AG10803 (cell line): ENCODE data around the gene SASH1.

Source experiments
- DNase-seq: peaks from one replicate; pipeline ENCODE4 v3.0.0; 2010; ENCODE audit warnings: low read depth
- H3K4me3 ChIP-seq: 2 replicates; pipeline ENCODE4 v1.5.1; 2011; ENCODE audit warnings: mild to moderate bottlenecking, low read length, control low read depth
- TF ChIP-seq, protein P1 (sequence below): conservative IDR thresholded peaks from 2 replicates; pipeline ENCODE4 v1.5.1; 2011; ENCODE audit warnings: mild to moderate bottlenecking, low read length, control low read depth, inconsistent platforms

Gene SASH1

DNA sequence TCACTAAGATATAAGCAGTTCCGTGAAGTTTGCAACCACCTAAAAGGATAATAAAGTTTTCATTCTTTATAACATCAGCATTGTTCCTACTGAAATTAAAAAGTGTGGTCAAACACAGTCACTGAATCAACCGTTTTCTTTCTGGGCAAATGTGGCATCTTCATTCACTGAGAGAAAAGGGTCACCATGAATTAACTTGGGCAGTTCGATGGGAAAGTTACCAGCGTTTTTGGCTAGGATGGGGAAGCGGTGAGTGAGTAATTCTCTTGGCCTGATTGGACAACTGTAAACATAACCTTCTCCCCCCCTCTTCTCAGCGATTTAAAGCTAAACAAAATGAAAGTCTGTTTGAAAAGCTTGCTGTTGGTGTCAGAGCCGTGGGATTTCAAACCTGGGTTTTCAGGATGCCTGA lies 181.8 kb downstream of the SASH1 start:
- peak overlapping the region; percentile 39 for H3K4me3 ChIP-seq
- peak; percentile 86 for DNase-seq
- TF ChIP-seq, protein P1, sequence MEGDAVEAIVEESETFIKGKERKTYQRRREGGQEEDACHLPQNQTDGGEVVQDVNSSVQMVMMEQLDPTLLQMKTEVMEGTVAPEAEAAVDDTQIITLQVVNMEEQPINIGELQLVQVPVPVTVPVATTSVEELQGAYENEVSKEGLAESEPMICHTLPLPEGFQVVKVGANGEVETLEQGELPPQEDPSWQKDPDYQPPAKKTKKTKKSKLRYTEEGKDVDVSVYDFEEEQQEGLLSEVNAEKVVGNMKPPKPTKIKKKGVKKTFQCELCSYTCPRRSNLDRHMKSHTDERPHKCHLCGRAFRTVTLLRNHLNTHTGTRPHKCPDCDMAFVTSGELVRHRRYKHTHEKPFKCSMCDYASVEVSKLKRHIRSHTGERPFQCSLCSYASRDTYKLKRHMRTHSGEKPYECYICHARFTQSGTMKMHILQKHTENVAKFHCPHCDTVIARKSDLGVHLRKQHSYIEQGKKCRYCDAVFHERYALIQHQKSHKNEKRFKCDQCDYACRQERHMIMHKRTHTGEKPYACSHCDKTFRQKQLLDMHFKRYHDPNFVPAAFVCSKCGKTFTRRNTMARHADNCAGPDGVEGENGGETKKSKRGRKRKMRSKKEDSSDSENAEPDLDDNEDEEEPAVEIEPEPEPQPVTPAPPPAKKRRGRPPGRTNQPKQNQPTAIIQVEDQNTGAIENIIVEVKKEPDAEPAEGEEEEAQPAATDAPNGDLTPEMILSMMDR: no peak

DNA sequence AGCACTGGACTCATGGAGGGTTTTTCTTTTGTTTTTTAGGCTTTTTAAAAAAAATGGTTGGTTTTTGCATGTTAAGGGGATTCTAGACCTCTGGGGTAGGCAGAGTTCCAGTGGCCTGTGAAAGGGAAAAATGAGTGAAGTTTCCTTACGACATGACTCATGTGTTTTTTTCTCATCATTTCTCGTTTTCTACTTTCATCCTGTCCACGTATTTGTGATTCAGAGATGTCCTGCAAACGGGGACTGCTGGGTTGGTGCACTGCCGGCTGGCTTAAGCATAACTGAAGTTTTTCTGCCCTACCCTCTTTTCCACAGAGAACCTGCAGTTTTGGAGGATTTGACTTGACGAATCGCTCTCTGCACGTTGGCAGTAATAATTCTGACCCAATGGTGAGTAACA lies 182.3 kb downstream of the SASH1 start:
- DNase-seq: peak; percentile 86
- peak overlapping the region; percentile 39 for H3K4me3 ChIP-seq
- TF ChIP-seq, protein P1: no peak

DNA sequence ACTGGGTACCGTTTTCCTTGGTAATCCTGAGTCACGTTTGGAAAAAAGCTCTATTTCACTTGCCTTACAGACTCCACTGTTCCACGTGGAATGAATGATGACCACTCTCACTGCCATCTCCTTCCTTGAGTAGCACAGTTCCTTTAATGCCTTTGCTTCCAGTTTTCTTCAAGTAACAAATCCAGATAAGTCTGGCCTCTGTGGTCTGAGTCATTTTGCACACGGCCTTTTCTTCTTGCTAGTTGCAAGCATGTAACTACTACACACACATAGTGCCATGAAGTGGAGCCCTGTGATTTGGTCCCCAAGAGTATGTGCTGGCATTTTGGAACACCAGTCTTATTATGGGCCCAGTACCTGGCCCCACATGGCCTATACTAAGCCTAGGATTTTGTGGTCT lies 182.8 kb downstream of the SASH1 start:
- DNase-seq: peak; percentile 84
- no peak overlapping the region; the same call in 1 of the 2 replicates for H3K4me3 ChIP-seq
- TF ChIP-seq, protein P1: no peak

DNA sequence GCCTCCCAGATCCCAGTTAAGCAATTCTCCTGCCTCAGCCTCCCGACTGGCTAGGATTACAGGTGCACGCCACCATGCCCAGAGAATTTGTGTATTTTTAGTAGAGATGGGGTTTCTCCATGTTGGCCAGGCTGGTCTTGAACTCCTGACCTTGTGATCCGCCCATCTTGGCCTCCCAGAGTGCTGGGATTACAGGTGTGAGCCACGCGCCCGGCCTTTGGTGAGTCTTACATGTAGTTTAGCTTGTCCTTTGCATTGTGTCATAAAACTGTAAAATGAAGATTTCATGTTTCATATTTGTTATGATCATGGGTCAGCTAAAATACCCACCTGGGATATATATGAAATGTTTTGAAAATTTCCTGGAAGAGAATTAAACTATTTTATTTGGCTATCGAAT lies 183.5 kb downstream of the SASH1 start:
- H3K4me3 ChIP-seq: no peak overlapping the region
- DNase-seq: no peak
- TF ChIP-seq, protein P1: no peak

DNA sequence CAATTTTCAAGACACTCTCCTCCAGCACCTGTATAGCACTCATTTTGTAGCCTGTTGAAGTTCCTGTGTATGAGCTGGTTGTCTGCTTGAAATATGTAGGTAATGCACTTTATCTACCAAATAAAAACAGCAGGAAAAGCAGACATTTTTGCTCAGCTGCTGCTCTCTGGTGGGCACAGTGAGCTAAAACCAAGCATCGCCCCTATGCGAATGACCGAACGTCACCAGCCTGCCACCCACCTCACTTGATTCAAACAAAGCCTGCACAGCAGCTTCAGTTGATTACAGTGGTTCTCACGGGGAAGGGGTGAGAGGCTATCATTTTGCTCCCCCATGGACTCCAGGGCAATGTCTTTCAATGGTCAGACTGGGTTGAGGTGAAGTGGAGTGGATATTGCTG lies 185.7 kb downstream of the SASH1 start:
- DNase-seq: no peak
- no peak overlapping the region for H3K4me3 ChIP-seq
- TF ChIP-seq, protein P1: peak; percentile 32

DNA sequence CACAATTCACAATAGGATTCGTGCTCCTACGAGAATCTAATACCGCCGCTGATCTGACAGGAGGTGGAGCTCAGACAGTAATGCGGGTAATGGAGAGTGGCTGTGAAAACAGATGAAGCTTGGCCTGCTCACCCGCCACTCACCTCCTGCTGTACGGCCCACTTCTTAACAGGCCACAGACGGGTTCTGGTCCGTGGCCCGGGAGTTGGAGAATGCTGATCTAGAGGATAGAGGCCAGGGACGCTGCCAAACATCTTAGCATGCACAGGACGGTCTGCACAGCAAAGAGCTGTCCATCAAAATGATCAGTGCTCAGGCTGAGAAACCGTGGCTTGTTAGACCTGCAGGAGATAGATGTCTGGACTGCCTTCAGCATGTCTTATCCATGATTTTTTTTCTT lies 186.4 kb downstream of the SASH1 start:
- no peak overlapping the region for H3K4me3 ChIP-seq
- no peak for DNase-seq
- TF ChIP-seq, protein P1: no peak

DNA sequence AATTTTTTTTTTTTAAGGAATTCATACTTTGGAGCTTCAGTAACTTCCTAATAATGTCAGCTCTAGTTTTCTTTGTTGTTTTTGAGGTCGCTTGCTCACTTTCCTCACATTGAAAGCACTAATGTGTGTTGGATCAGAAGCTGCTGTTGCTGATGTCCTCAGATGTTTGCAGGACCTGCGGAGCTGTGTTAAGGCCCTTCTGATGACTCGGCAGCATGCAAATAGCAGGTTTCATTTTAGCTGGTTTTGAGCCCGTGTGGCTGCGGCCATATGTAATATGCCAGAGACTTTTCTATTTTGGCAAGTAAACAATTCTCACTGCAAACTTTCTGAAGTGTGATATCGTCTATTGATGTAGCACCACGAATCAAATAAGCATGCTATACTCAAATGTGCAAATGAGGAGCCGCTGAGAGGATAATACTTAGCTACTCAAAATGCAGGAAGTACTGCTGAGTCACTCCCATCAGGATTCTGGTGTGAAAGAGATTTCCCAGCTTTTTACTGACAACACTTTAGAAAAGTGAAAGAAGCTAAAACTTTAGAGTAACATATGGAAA lies 187.8 kb downstream of the SASH1 start:
- TF ChIP-seq, protein P1: no peak
- peak overlapping the region; percentile 34 for H3K4me3 ChIP-seq
- peak; percentile 96 for DNase-seq
